Activated CD4-positive, alpha-beta T cell treated with anti-CD3 and anti-CD28 coated beads, Interleukin-2, amount 10 ng/mL, durations not matched to agents 7 days and 5 days (primary cell): ENCODE results near the gene SMNDC1. TPM values are rescaled to one million over a fixed set of nuclear protein-coding genes. Genes with fewer than 3 reads are reported as not detected.

Experiments
- total RNA-seq, 2 experiments: library from RNA; stranded (reverse); gene quantifications; one replicate each; pipeline ENCODE4 v1.2.3, GENCODE V29; 2021

Gene SMNDC1
- total RNA-seq, 2 experiments from 2014 or later, result 36.3 to 44.2 TPM

Other genes with a start within 250 kb of the SMNDC1 start
- 10 to 100 TPM; 16.2 to 19.8 TPM for gene MXI1, start 97.3 kb downstream of the SMNDC1 start, total RNA-seq
- gene DUSP5, start 193.0 kb upstream of the SMNDC1 start, total RNA-seq, result 10 to 100 TPM; 24.8 to 25.9 TPM